Effector CD4-positive, alpha-beta T cell (primary cell): ENCODE data around the gene MDM2.
"Not testable (repeated sequence)": the region's sequence is repeated elsewhere in the genome, so short reads cannot be mapped to it uniquely, and the experiment has no call there.

Experiments
- DNase-seq: peaks from one replicate; pipeline ENCODE4 v3.0.0-alpha.2; 2020

The MDM2 gene

GRCh38 chr12:68828672-68829068 lies 20.7 kb downstream of the MDM2 start:
- DNase-seq, result no peak

- no peak for DNase-seq
Measured at GRCh38 chr12:68831272-68831671, 23.3 kb downstream of the MDM2 start.

GRCh38 chr12:68831751-68832503 lies 23.9 kb downstream of the MDM2 start:
- DNase-seq, result no peak

GRCh38 chr12:68832504-68832867 lies 24.5 kb downstream of the MDM2 start:
- no peak for DNase-seq

- no peak for DNase-seq
Measured at GRCh38 chr12:68833508-68833907, 25.5 kb downstream of the MDM2 start.

- no peak for DNase-seq
Measured at GRCh38 chr12:68835333-68835908, 27.4 kb downstream of the MDM2 start.

- no peak for DNase-seq
Measured at GRCh38 chr12:68837215-68837614, 29.2 kb downstream of the MDM2 start.

GRCh38 chr12:68838046-68838886 lies 30.3 kb downstream of the MDM2 start:
- no peak for DNase-seq

- DNase-seq, result no peak
Measured at GRCh38 chr12:68839183-68840147, 31.5 kb downstream of the MDM2 start.

GRCh38 chr12:68841175-68841574 lies 33.2 kb downstream of the MDM2 start:
- DNase-seq, result not testable (repeated sequence)

- DNase-seq, result no peak
Measured at GRCh38 chr12:68841717-68842116, 33.7 kb downstream of the MDM2 start.

- no peak for DNase-seq
Measured at GRCh38 chr12:68842123-68842522, 34.1 kb downstream of the MDM2 start.

GRCh38 chr12:68842784-68843567 lies 35.0 kb downstream of the MDM2 start:
- no peak for DNase-seq

- no peak for DNase-seq
Measured at GRCh38 chr12:68844318-68844745, 36.4 kb downstream of the MDM2 start.

GRCh38 chr12:68844788-68845695 lies 37.1 kb downstream of the MDM2 start:
- DNase-seq, result no peak

GRCh38 chr12:68846811-68847210 lies 38.8 kb downstream of the MDM2 start:
- DNase-seq, result no peak

GRCh38 chr12:68850390-68850789 lies 42.4 kb downstream of the MDM2 start:
- no peak for DNase-seq

- no peak for DNase-seq
Measured at GRCh38 chr12:68851592-68852306, 43.8 kb downstream of the MDM2 start.

GRCh38 chr12:68853396-68854077 lies 45.6 kb downstream of the MDM2 start:
- DNase-seq, result no peak
